SK-N-SH treated with all-trans-retinoic acid at 6 μM for 48 hours (cell line): ENCODE results near the gene BABAM2.

Source experiments
- ATAC-seq: fragments of 200-7000 bp; cut with Tn5 transposase; 3 replicates; pipeline ENCODE4 v1.9.1; 2020; ENCODE audit warnings: mild to moderate bottlenecking, moderate library complexity
- ARNTL ChIP-seq: fragments of 450-650 bp; formaldehyde crosslinking; IDR thresholded peaks from 2 replicates; pipeline ENCODE4 v1.5.0; 2020; ENCODE audit warnings: low read depth, mild to moderate bottlenecking, moderate library complexity, borderline replicate concordance
- CREB5 ChIP-seq: fragments of 250-450 bp; sonication (Bioruptor Pico); IDR thresholded peaks from 2 replicates; pipeline ENCODE4 v1.5.1; 2020; ENCODE audit warnings: low read depth, mild to moderate bottlenecking, moderate library complexity
- CSDC2 ChIP-seq: fragments of 250-450 bp; sonication (Bioruptor Pico); IDR thresholded peaks from 2 replicates; pipeline ENCODE4 v1.5.0; 2020; ENCODE audit warnings: mild to moderate bottlenecking, moderate library complexity
- CSRNP3 ChIP-seq: fragments of 250-450 bp; sonication (Bioruptor Pico); IDR thresholded peaks from 2 replicates; pipeline ENCODE4 v1.5.1; 2021; ENCODE audit warnings: mild to moderate bottlenecking, moderate library complexity
- GLIS3 ChIP-seq: fragments of 250-450 bp; sonication (Bioruptor Pico); IDR thresholded peaks from 2 replicates; pipeline ENCODE4 v1.5.0; 2020; ENCODE audit warnings: mild to moderate bottlenecking, moderate library complexity
- ISL1 ChIP-seq: fragments of 250-450 bp; sonication (Bioruptor Pico); IDR thresholded peaks from 2 replicates; pipeline ENCODE4 v2.1.2; 2022; ENCODE audit warnings: mild to moderate bottlenecking, moderate library complexity
- OSR1 ChIP-seq: fragments of 250-450 bp; sonication (Bioruptor Pico); IDR thresholded peaks from 2 replicates; pipeline ENCODE4 v1.8.0; 2022; ENCODE audit warnings: moderate library complexity, mild to moderate bottlenecking, inconsistent platforms
- PATZ1 ChIP-seq: fragments of 250-450 bp; sonication (Bioruptor Pico); IDR thresholded peaks from 2 replicates; pipeline ENCODE4 v1.8.0; 2020; ENCODE audit warnings: mild to moderate bottlenecking, moderate library complexity, borderline replicate concordance
- POU6F1 ChIP-seq: fragments of 250-450 bp; sonication (Bioruptor Pico); IDR thresholded peaks from 2 replicates; pipeline ENCODE4 v1.8.0; 2021; ENCODE audit warnings: low read depth, mild to moderate bottlenecking, moderate library complexity, borderline replicate concordance
- PPARA ChIP-seq: fragments of 250-450 bp; sonication (Bioruptor Pico); IDR thresholded peaks from 2 replicates; pipeline ENCODE4 v1.5.0; 2020; ENCODE audit warnings: mild to moderate bottlenecking, borderline replicate concordance
- RARB ChIP-seq: fragments of 250-450 bp; sonication (Bioruptor Pico); IDR thresholded peaks from 2 replicates; pipeline ENCODE4 v1.8.0; 2021; ENCODE audit warnings: mild to moderate bottlenecking, moderate library complexity
- TCF4 ChIP-seq: fragments of 250-450 bp; sonication (Bioruptor Pico); IDR thresholded peaks from 2 replicates; pipeline ENCODE4 v1.8.0; 2021; ENCODE audit warnings: mild to moderate bottlenecking, moderate library complexity, borderline replicate concordance
- TOX ChIP-seq: fragments of 250-450 bp; sonication (Bioruptor Pico); IDR thresholded peaks from 2 replicates; pipeline ENCODE4 v1.8.0; 2021; ENCODE audit warnings: mild to moderate bottlenecking, moderate library complexity, borderline replicate concordance
- TSHZ2 ChIP-seq: fragments of 250-450 bp; sonication (Bioruptor Pico); IDR thresholded peaks from 2 replicates; pipeline ENCODE4 v1.5.0; 2020; ENCODE audit warnings: mild to moderate bottlenecking, moderate library complexity
- ZFP3 ChIP-seq: fragments of 250-450 bp; sonication (Bioruptor Pico); IDR thresholded peaks from 2 replicates; pipeline ENCODE4 v1.5.0; 2020; ENCODE audit warnings: mild to moderate bottlenecking, moderate library complexity
- ZFP30 ChIP-seq: fragments of 450-650 bp; formaldehyde crosslinking; IDR thresholded peaks from 2 replicates; pipeline ENCODE4 v1.5.0; 2022; ENCODE audit warnings: mild to moderate bottlenecking, moderate library complexity
- ZNF70 ChIP-seq: fragments of 450-650 bp; formaldehyde crosslinking; IDR thresholded peaks from 2 replicates; pipeline ENCODE4 v1.5.0; 2020; ENCODE audit warnings: mild to moderate bottlenecking, moderate library complexity
- ZNF8 ChIP-seq: fragments of 450-650 bp; formaldehyde crosslinking; IDR thresholded peaks from 2 replicates; pipeline ENCODE4 v1.5.0; 2020; ENCODE audit warnings: mild to moderate bottlenecking, moderate library complexity

BABAM2 gene

GRCh38 chr2:28263690-28264089, 373.2 kb downstream of the BABAM2 start:
- TF ChIP-seq ZNF8 (CRISPR knock-in tag) = no peak
- no peak for TF ChIP-seq PPARA
- no peak for TF ChIP-seq TSHZ2 (CRISPR knock-in tag)
- no peak for TF ChIP-seq ZFP30 (CRISPR knock-in tag)
- no peak for TF ChIP-seq ZFP3 (CRISPR knock-in tag)
- no peak for TF ChIP-seq CSDC2
- no peak for TF ChIP-seq GLIS3 (CRISPR knock-in tag)
- no peak for TF ChIP-seq CSRNP3 (CRISPR knock-in tag)
- TF ChIP-seq TCF4 (CRISPR knock-in tag) = no peak
- TF ChIP-seq TOX (CRISPR knock-in tag) = no peak
- no peak for TF ChIP-seq OSR1 (CRISPR knock-in tag)
- no peak for TF ChIP-seq ZNF70 (CRISPR knock-in tag)
- TF ChIP-seq, all 23 proteins: peak for 0
- no peak for ATAC-seq

- ATAC-seq = no peak
- TF ChIP-seq PPARA (no peak), ZFP30 (CRISPR knock-in tag) (no peak), POU6F1 (no peak), RARB (no peak)
These were observed 376.8 kb downstream of the BABAM2 start for GRCh38 chr2:28267282-28267681.

GRCh38 chr2:28268386-28268785, 377.9 kb downstream of the BABAM2 start:
- TF ChIP-seq ISL1 (CRISPR knock-in tag) = peak; percentile 35
- peak; percentile 30; the same call in 1 of the 2 replicates for TF ChIP-seq CREB5
- no peak for TF ChIP-seq ZFP3 (CRISPR knock-in tag)
- no peak for TF ChIP-seq TCF4 (CRISPR knock-in tag)
- ATAC-seq = no peak

- ATAC-seq = peak; percentile 89
- 0 out of 2 replicates have a peak, but pooled peaks have one; percentile 18 for TF ChIP-seq TSHZ2 (CRISPR knock-in tag)
- TF ChIP-seq PATZ1 (CRISPR knock-in tag) = no peak
- TF ChIP-seq ZFP3 (CRISPR knock-in tag) = 0 out of 2 replicates have a peak, but pooled peaks have one; percentile 35
- TF ChIP-seq CREB5 = no peak
- 0 out of 2 replicates have a peak, but pooled peaks have one; percentile 59 for TF ChIP-seq ARNTL (CRISPR knock-in tag)
These were observed 378.7 kb downstream of the BABAM2 start for GRCh38 chr2:28269019-28269784.
